ENCODE results near the gene GCK.

The GCK gene

DNA sequence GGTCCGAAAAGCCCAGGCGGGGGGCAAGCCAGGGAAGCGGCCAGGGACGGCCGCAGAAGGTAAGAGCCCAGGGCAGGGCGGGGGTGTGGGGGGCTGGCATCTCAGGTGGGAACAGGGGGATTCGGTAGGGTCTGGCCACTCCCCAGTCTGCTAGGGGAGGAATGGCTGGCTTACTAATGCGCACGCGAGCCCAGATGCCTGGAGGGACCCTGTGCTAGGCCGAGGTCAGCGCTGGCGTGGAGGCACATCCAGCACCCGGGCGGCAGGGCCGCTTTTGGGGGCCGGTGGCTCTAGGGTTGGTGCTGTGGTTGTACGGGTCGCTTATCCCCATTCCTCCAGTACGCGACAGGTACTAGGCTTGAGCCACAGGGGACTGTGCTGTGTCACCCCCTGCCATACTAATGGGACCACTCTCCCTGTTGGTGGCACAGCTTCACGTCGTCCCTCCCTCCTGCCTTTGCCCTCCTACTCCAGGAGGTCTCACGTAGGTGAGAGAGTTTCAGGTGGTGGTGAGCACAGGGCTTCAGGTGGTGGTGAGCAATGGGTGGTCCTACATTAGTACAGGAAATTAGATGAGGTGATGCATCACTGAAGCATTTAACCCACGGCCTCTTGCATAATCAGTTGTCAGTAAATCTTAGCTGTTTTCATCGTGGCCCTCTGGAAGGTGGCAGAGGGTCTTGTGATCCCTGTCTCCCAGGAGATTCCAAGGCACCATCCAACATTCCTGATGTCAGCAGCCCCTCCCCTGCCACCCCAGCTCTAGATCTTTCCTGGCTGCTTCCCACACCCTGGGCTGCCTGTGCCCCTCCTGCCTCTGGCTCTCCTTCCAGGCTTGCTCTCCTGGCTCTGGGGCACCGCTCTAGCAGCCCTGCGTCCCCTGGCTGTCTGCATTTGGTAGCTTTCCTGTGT lies 84.1 kb downstream of the GCK start:
- peak; percentile 80 for DNase-seq (ENCODE audit: low spot score)

DNA sequence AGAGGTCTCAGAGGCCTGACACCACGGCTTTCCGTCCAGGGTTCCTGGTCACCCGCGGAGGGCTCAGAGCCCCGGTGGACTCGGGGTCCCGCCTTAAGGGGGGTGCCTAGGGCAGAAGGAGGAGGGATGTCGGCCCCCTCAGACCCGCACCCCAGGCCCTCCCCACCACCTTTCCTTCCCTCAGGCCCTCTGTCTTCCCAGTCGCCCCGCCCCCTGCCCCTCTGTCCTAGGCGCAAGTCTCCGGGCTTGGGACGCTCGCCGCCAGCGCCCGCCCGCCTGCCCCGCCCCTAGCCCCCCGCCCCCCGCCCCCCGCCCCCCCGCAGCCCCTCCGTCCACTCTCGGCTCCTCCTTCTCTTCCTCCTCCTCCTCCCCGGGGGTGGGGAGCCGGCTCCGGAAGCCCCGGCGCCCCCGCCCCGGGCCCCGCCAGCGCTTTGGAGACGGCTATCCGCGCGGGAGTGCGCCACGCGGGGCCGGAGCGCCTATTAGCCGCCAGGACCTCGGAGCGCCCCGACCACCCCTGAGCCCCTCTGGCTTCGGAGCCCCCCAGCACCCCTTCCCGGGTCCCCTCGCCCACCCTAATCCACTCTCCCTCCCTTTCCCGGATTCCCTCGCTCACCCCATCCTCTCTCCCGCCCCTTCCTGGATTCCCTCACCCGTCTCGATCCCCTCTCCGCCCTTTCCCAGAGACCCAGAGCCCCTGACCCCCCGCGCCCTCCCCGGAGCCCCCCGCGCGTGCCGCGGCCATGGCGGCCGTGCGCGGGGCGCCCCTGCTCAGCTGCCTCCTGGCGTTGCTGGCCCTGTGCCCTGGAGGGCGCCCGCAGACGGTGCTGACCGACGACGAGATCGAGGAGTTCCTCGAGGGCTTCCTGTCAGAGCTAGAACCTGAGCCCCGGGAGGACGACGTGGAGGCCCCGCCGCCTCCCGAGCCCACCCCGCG lies 85.0 kb downstream of the GCK start, which contains the start of gene AEBP1:
TSS of gene AEBP1 (plus strand) at position 423 of the 937 bp plus-strand sequence. CDS start at position 744, 321 bp downstream.
- no peak for DNase-seq (ENCODE audit: low spot score)

DNA sequence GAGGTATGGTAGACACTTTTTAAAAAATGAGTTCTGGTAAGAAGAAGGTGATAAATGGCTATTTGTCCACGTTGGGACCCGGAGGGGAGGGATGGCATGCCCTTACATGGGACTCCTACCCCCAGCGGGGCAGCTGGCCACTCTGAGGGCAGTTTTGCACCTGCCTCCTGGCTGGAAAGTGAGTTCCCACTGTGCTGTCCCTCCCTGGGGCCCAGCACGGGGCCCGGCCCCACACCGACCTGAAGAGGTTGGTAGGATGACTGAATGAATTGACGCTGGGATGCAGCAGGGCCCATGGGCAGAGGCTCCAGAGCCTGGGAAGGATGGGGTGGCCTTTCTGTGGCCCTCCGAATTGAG lies 85.7 kb downstream of the GCK start:
- no peak for DNase-seq (ENCODE audit: low spot score)

DNA sequence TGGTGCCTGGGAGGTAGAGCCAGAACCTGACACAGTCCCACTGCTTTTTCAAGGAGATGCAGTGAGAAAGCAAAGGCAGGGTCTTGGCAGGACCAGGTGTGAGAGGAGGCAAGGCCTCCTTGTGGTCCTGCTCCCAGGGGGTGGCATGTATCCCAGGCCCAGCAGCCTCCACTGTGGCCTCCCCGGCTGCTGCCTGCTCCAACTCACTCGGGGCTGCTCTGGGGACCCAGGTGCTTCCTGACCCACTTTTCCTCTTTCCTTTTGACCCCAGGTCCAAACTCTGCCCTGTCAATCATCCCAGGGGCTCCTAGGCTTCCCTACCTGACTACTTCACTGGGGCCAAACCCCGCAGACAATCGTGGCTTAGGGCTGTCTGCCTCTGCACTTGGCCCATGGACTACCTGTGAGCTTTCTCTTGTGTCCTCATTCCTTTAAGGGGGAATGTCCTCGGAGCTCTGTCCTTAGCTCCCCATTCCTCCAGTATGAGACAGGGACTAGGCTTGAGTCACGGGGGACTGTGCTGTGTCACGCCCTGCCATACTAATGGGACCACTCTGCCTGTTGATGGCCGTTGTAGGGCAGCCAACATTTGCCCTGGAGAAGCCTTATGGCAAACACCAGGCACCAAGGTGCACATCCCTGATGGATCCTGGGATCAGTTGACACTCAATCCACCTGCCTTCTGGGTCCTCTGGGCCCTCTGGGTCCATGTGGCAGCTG lies 86.2 kb downstream of the GCK start:
- DNase-seq (ENCODE audit: low spot score) = no peak

DNA sequence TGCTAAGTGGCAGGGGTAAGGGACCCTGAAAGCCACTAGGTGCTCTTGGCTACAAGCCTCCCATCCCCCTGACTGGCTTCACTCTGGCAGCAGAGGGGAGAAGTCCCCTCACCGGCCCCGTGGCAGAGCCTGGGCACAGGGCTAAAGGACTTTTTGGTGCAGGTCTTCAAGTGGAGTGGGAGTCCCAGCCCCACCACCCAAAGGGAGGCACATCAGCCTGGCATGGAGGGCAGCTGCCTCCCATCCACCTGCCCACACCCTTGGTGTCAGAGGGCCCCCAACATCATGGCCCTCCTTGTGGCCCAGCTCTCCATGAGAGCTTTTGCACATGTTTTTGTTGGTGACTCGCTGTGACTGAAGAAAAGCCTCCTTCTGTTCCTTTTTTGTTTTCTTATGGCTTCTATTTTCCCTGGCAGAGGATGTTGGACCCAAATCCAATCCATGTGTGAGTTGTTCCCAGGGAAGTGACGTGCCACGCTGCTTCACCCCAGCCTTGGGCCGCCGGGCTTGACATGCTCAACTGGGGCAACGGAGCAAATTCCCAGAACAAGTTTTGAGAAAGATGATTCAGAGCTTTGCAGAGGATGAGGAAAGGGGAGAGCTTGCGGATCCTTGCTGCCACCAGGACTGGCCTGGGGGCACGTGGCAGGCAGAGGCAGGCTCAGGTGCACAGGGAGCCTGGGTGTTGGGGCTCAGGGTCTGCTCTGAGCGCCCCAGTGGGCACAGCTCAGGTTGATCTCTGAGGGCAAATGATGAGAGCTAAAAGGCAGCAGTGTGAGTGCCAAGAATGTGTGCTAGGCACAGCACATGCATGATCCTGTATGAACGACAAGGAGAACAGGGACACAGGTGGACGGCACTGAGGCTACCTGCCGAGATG lies 87.0 kb downstream of the GCK start:
- no peak for DNase-seq (ENCODE audit: low spot score)

DNA sequence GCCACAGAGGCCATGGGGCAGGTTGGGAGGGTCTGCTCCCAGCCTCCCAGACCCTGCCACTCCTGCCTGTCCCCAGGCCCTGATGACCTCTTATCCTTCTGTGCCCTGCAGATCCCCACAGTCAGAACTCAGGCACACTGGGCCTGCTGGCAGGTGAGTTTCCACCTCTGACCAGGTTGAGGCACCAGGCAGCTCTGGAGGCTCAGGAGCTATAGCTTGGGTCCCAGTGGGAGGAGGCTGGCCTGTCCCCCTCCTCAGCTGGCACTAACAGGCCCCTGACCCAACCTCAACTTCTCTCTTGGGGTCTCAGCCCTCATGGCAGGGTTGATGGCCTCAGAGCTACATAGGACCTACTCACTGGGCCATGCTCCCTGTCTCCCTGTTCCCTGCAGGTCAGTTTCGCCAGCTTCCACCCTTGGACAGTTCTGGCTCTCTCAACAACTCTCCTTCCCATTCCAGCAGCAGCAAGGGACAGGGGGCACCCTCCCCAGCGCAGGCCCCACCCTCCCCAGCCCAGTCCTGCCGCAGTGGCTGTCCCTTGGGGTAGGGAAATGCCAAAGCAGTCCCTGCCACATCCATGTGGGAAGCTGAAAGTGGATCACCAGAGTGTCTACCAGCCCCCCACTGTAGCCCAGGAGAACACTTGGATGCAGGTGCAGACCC lies 87.8 kb downstream of the GCK start:
- no peak for DNase-seq (ENCODE audit: low spot score)

DNA sequence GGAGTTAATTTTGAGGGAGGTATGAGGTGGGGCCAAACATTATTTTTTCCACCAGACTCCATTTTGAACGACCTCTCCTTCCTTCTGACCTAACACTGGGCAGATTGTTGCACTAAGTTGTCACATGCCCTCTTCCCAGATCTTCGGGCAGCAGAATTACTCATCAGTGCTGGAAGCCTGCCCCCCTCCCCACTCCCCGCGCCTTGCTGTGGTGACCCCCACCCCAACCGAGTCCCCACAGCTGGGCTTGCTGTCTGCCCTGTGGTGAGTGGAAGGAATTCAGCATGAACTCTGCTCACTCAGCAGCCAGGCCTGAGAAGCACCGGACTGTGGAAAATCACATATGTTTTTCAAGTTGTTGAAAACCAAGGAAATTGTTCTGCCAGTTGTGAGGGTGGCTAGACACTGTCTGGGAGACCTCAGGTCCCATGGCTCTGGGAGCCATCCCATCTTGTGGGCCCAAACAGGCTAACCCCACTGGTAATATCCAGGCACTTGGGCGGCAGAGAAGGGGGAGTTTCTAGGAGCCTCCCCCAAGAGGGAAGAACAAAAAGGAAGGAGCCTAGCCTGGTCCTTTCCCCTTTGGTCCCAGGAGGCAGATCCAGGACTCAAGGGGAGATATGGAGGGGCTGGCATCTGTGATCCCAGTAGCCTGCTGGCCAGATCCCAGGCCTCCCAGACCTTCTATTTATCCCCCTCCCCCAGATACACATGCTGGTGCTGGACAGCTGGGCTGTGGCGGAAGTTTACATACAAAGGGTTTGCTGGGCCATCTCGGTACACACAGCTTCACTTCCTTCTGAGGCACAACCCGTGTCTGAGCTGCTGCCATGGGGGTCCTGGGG lies 88.6 kb downstream of the GCK start:
- no peak for DNase-seq (ENCODE audit: low spot score)

GRCh38 chr7:44099669-44100068 lies 89.6 kb downstream of the GCK start:
- no peak for DNase-seq (ENCODE audit: low spot score)

- DNase-seq (ENCODE audit: low spot score) = no peak
Measured at GRCh38 chr7:44098092-44099068, 90.9 kb downstream of the GCK start.

GRCh38 chr7:44097064-44097932 lies 91.9 kb downstream of the GCK start:
- DNase-seq (ENCODE audit: low spot score) = no peak

GRCh38 chr7:44096326-44096881 lies 92.8 kb downstream of the GCK start:
- DNase-seq (ENCODE audit: low spot score) = no peak

GRCh38 chr7:44095781-44096180 lies 93.5 kb downstream of the GCK start:
- DNase-seq (ENCODE audit: low spot score) = no peak

GRCh38 chr7:44094883-44095592 lies 94.2 kb downstream of the GCK start:
- no peak for DNase-seq (ENCODE audit: low spot score)

DNA sequence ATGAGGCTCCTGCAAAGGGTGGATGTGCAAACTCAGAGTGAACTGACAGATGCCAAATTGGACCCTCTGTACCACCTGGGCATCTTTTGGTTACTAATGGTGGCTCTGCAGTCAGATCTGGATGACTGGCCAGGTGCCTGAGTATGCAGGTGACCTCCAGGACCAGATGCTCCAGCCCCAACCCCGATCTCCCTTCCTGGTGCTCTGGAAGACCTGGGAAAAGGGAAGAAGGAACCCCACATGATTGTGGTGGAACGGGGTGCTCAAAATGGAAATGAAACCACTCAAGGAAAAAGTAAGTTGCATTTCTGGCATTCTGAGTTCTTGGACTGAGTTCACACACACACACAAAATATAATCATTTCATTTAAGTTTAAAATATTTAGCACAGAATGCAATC lies 94.9 kb downstream of the GCK start:
- no peak for DNase-seq (ENCODE audit: low spot score)

Measured in globus pallidus (tissue), 1 donor.